Fibroblast of skin of right quadriceps (primary cell): ENCODE data around the gene COX7B2.
A peak's percentile ranks its signal among the peaks of the same experiment; 100 is the strongest.

Experiments used
- DNase-seq: peaks from one replicate; pipeline ENCODE4 v3.0.0-alpha.2; 2013

Gene COX7B2

GRCh38 chr4:46886711-46887110, 22.3 kb downstream of the COX7B2 start:
- DNase-seq, result no peak

- DNase-seq, result no peak
These were observed 30.4 kb downstream of the COX7B2 start for GRCh38 chr4:46878641-46879040.

- no peak for DNase-seq
These were observed 34.2 kb downstream of the COX7B2 start for GRCh38 chr4:46874811-46875210.

GRCh38 chr4:46870411-46870810, 38.6 kb downstream of the COX7B2 start:
- DNase-seq, result no peak

GRCh38 chr4:46856333-46856732, 52.7 kb downstream of the COX7B2 start:
- no peak for DNase-seq

GRCh38 chr4:46852800-46853199, 56.2 kb downstream of the COX7B2 start:
- no peak for DNase-seq

- DNase-seq, result no peak
These were observed 59.0 kb downstream of the COX7B2 start for GRCh38 chr4:46850026-46850425.

- DNase-seq, result peak; percentile 40
These were observed 64.6 kb downstream of the COX7B2 start for GRCh38 chr4:46844325-46844917.

GRCh38 chr4:46839128-46839527, 69.9 kb downstream of the COX7B2 start:
- DNase-seq, result no peak

- DNase-seq, result no peak
These were observed 71.4 kb downstream of the COX7B2 start for GRCh38 chr4:46837639-46838038.

- no peak for DNase-seq
These were observed 72.5 kb downstream of the COX7B2 start for GRCh38 chr4:46836584-46836983.

GRCh38 chr4:46830971-46831454, 78.0 kb downstream of the COX7B2 start:
- DNase-seq, result no peak

GRCh38 chr4:46820154-46820553, 88.9 kb downstream of the COX7B2 start:
- no peak for DNase-seq

GRCh38 chr4:46819095-46819494, 90.0 kb downstream of the COX7B2 start:
- DNase-seq, result no peak

- DNase-seq, result no peak
These were observed 90.4 kb downstream of the COX7B2 start for GRCh38 chr4:46818604-46819003.

GRCh38 chr4:46817806-46818205, 91.2 kb downstream of the COX7B2 start:
- no peak for DNase-seq

- DNase-seq, result no peak
These were observed 104.1 kb downstream of the COX7B2 start for GRCh38 chr4:46804781-46805413.

- no peak for DNase-seq
These were observed 116.0 kb downstream of the COX7B2 start for GRCh38 chr4:46793036-46793435.

- no peak for DNase-seq
These were observed 127.5 kb downstream of the COX7B2 start for GRCh38 chr4:46781434-46782092.

GRCh38 chr4:46765465-46765864, 143.6 kb downstream of the COX7B2 start:
- no peak for DNase-seq

- no peak for DNase-seq
These were observed 179.0 kb downstream of the COX7B2 start for GRCh38 chr4:46730075-46730474.

- no peak for DNase-seq
These were observed 189.0 kb downstream of the COX7B2 start for GRCh38 chr4:46720055-46720454.

- DNase-seq, result no peak
These were observed 191.1 kb downstream of the COX7B2 start for GRCh38 chr4:46717950-46718349.

GRCh38 chr4:46715468-46715867, 193.6 kb downstream of the COX7B2 start:
- no peak for DNase-seq
